Bronchus fibroblast of lung (primary cell): ENCODE results near the gene OTUD7B. TPM values are rescaled to one million over a fixed set of nuclear protein-coding genes. Genes with fewer than 3 reads are reported as not detected.

Source experiments
- total RNA-seq: library from RNA; depleted of rRNA; stranded (reverse); fragments of >200 nt; gene quantifications from 2 replicates; pipeline ENCODE4 v1.2.3, GENCODE V29; 2015

OTUD7B gene
- 5.4 and 6.7 TPM in 2 replicates for total RNA-seq

GRCh38 chr1:150010393-150011115, at the start of gene OTUD7B:
TSS of gene OTUD7B (minus strand) at chr1:150010726. CDS start at chr1:149977510, 33,216 bp downstream.

GRCh38 chr1:149936170-149936991, 74.1 kb downstream of the OTUD7B start, which contains the start of gene MTMR11:
TSS of gene MTMR11 (minus strand) at chr1:149936879. CDS start at chr1:149936647, 232 bp downstream.

GRCh38 chr1:149927563-149928400, 82.7 kb downstream of the OTUD7B start, which contains the start of gene SF3B4:
TSS of gene SF3B4 (minus strand) at chr1:149927803. CDS start at chr1:149927759, 44 bp downstream.

GRCh38 chr1:149917571-149918144, 92.9 kb downstream of the OTUD7B start, which contains the start of gene SV2A:
TSS of gene SV2A (minus strand) at chr1:149917844. CDS start at chr1:149913840, 4,004 bp downstream.

GRCh38 chr1:149899460-149900284, 110.9 kb downstream of the OTUD7B start, which contains the start of gene BOLA1:
TSS of gene BOLA1 (plus strand) at chr1:149899568. CDS start at chr1:149900060, 492 bp downstream.

Other genes with a start within 250 kb of the OTUD7B start
- gene FCGR1A, start 228.0 kb downstream of the OTUD7B start, total RNA-seq = not detected in 2 replicates
- 21.3 and 23.5 TPM in 2 replicates for gene BOLA1, start 111.2 kb downstream of the OTUD7B start, total RNA-seq
- 27.5 and 29.9 TPM in 2 replicates for gene SV2A, start 92.9 kb downstream of the OTUD7B start, total RNA-seq
- gene SF3B4, start 82.9 kb downstream of the OTUD7B start, total RNA-seq = 9.8 and 13.4 TPM in 2 replicates
- 8.7 and 9.5 TPM in 2 replicates for gene MTMR11, start 73.8 kb downstream of the OTUD7B start, total RNA-seq
- 25.1 and 29.1 TPM in 2 replicates for gene VPS45, start 57.0 kb upstream of the OTUD7B start, total RNA-seq
- gene PLEKHO1, start 139.2 kb upstream of the OTUD7B start, total RNA-seq = 52.3 and 57.8 TPM in 2 replicates
- gene ANP32E, start 225.4 kb upstream of the OTUD7B start, total RNA-seq = 25.3 and 31.3 TPM in 2 replicates
- gene CA14, start 247.0 kb upstream of the OTUD7B start, total RNA-seq = not detected in 2 replicates